Keratinocyte (primary cell): ENCODE data around the gene ALK.

Experiments
- EZH2 ChIP-seq: IDR thresholded peaks from one replicate; pipeline ENCODE4 v1.6.1; 2012; ENCODE audit warnings: inconsistent platforms, mild to moderate bottlenecking, low read length, moderate library complexity
- TF ChIP-seq, protein P1 (sequence below), 3 experiments: IDR thresholded peaks in 1 of 3; conservative IDR thresholded peaks in 1 of 3; optimal IDR thresholded peaks in 1 of 3; 2 replicates in 2 of 3; 3 replicates in 1 of 3; pipeline versions ENCODE3 to v1.5.1; 2011; ENCODE audit warnings: low read length in 3 of 3, mild to moderate bottlenecking in 3 of 3, moderate library complexity in 2 of 3, control low read depth in 1 of 3, inconsistent platforms in 1 of 3; ENCODE audit not compliant: insufficient read depth in 2 of 3; ENCODE audit errors: extremely low read depth in 1 of 3

- TF ChIP-seq EZH2 = no peak
- TF ChIP-seq, protein P1, sequence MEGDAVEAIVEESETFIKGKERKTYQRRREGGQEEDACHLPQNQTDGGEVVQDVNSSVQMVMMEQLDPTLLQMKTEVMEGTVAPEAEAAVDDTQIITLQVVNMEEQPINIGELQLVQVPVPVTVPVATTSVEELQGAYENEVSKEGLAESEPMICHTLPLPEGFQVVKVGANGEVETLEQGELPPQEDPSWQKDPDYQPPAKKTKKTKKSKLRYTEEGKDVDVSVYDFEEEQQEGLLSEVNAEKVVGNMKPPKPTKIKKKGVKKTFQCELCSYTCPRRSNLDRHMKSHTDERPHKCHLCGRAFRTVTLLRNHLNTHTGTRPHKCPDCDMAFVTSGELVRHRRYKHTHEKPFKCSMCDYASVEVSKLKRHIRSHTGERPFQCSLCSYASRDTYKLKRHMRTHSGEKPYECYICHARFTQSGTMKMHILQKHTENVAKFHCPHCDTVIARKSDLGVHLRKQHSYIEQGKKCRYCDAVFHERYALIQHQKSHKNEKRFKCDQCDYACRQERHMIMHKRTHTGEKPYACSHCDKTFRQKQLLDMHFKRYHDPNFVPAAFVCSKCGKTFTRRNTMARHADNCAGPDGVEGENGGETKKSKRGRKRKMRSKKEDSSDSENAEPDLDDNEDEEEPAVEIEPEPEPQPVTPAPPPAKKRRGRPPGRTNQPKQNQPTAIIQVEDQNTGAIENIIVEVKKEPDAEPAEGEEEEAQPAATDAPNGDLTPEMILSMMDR (optimal IDR thresholded peaks at IDR 0.05 in 1 of 3, IDR thresholded peaks at IDR 0.05 in 1 of 3, conservative IDR thresholded peaks at IDR 0.05 in 1 of 3; ENCODE audit: extremely low read depth in 1 of 3, insufficient read depth in 2 of 3, low read length in 3 of 3) = no peak
Observed at GRCh38 chr2:29186817-29187216, 734.6 kb downstream of the ALK start.
